Putamen (tissue), 1 donor: ENCODE results near the gene SLC35D1.
"Not testable (repeated sequence)": the region's sequence is repeated elsewhere in the genome, so short reads cannot be mapped to it uniquely, and the experiment has no call there.

Source experiments
- DNase-seq: peaks from one replicate; pipeline ENCODE4 v3.0.0-alpha.2; 2016; ENCODE audit warnings: low spot score

Gene SLC35D1

DNA sequence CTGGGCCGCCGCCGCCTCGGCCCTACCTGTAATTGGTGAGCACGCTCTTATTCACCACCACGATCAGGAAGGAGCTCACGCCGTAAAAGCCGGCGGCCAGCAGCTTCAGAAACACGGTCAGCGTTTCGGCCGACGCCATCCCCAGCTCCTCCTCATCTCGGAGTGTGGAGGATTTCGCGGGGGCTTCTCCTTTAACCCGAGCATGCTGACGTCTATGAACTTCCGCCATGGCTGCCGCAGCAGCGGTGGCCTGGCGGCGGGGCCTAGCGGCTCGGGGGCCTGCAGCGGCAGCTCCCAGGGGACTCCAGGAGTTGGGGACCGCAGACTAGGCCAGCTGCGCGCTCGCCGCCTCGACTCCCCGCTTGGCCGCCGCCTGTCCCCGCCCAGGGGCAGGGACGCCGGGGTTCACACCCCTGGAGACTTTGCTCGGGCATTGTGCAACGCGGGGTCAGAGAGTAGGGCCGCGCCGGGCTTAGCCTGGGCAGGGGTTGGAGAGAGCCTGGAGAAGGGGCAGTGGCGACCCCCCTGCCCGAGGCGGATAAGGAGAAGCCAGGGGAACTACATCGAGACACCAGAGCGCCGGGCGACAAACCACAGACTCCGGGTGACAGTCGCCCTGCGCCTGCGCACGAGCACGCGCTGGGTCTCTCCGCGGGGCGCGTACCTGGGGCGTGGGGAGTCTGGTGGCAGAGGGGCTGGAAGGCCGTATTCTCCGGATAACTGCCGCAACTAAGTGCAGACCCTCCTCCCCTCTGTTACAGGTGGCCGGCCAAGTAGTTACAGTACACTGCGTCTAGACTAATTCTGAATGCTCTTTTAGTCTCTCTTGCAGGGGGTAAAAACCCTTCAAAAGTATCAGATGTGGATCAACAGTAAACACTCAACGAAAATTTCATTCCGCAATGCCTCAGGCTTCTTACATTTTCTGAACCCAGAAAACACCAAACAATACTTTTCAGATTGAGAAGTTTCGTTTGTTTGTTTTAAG is at the start of gene SLC35D1:
SLC35D1 (minus strand) TSS at position 364 of the 988 bp plus-strand sequence; CDS start at position 229, 135 bp downstream.
- peak; percentile 88 for DNase-seq

DNA sequence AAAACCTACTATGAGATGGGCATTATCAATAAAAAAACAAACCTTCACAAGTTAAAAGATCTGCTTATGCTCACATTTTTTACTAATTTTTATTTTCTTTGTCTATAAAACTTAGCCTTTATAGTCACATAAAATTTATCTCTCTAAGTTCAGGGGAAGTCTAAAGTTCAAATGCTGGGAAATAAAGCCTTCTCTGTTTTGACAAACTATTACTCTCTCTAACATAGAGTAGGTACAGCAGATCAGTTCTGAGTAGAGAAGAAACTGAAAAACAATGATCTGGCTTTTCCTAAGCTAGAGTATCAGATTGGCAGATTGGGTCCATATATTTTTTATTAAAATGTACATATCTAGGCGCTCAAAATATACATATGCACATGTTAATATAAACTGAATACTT is 49.6 kb upstream of the SLC35D1 start:
- no peak for DNase-seq

DNA sequence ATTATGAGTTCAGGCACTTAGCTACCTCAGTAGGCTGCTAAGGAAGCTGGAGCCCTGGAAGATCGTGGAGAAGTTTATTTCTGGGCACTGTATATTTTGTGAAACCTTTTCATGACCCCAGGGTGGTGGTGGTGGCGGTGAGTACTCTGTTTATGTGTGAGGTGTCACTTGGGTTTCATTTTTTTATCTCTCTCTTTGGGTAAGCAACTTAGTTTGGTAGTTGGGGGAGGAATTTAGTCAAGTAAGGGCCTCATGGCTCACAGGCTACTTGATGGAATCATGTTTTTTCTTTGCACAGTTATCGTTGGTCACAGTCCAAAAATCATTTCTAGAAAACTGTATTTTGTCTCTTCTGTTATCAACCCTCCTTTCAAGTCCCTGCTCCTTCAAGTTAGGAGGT is 46.9 kb upstream of the SLC35D1 start:
- DNase-seq = no peak

- DNase-seq = no peak
These were observed 43.4 kb upstream of the SLC35D1 start for GRCh38 chr1:67097305-67097704.

GRCh38 chr1:67094191-67094590 is 40.2 kb upstream of the SLC35D1 start:
- DNase-seq = no peak

DNA sequence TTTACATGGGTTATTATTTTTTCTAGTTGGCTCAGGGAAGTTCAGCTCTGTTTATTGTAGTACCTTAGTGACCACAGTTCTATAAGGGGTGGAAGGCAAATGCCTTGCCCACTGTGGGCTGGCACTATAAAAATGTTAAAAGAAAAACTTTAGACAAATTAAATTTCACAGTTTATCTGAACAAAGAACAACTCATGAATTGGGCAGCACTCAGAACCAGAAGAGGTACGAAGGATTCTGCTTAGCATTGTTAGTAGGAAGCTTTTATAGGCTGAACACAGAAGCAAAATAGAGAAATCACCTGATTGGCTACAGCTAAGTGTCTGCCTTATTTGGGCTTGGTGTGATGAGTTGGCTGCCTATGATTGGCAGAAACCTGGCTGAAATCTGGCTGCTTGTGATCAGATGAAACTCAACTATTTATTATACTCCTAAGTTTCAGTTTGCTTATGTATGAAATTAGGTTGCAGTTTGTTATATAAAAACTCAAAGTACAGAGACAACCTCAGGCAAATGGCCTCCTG is 35.8 kb upstream of the SLC35D1 start:
- DNase-seq = no peak

GRCh38 chr1:67088440-67088839 is 34.5 kb upstream of the SLC35D1 start:
- no peak for DNase-seq

DNA sequence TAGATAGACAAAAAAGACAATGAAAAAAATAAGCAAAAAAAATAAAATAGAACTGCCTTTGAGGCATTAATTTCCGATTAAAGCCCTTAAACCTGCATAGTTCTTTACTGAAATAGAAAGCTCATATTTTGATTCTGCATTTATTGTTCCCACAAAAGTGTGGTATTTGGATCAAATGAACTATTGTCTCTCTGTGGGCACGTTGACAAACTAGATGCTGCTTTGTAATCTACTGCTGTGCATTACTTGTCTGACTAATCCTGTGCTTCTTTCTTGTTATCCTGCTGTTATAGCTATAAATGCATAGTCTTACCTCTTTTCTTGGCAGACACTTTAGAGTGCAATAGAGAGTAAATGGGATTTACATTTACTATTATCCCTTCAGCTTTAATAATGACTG is 31.4 kb upstream of the SLC35D1 start:
- no peak for DNase-seq

DNA sequence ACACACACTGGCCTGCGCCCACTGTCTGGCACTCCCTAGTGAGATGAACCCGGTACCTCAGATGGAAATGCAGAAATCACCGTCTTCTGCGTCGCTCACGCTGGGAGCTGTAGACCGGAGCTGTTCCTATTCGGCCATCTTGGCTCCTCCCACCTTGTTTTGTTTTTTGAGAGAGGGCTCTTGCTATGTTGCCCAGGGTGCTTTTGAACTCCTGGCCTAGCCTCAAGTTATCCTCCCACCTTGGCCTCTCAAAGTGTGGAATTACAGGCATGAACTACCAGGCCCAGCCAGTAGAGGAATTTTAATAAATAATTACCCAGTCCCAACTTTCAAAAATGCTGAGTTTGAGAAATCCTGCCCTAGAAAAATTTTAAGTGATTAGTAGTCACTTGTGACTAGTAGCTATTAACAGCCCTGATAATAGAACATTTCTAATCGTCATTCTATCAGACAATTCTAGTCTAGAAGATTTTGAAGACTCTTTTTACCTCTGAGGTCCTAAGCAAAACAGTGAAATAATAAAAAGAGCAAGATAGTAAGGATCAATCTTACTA is 30.9 kb upstream of the SLC35D1 start:
- no peak for DNase-seq

GRCh38 chr1:67078291-67078690 is 24.3 kb upstream of the SLC35D1 start:
- DNase-seq = no peak

GRCh38 chr1:67077593-67077992 is 23.6 kb upstream of the SLC35D1 start:
- no peak for DNase-seq

- no peak for DNase-seq
These were observed 18.8 kb upstream of the SLC35D1 start for GRCh38 chr1:67072749-67073148.

DNA sequence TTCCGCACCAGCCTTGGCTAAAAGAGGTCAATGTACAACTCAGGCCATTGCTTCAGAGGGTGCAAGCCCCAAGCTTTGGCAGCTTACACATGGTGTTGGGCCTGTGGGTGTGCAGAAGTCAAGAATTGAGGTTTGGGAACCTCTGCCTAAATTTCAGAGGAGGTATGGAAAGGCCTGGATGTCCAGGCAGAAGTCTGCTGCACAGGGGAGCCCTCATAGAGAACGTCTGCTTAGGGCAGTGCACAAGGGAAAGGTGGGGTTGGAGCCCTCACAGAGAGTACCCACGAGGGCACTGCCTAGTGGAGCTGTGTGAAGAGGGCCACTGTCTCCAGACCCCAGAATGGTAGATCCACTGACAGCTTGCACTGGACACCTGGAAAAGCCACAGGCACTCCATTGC is 13.7 kb upstream of the SLC35D1 start:
- not testable (repeated sequence) for DNase-seq

- no peak for DNase-seq
These were observed 8.5 kb upstream of the SLC35D1 start for GRCh38 chr1:67062412-67062811.

GRCh38 chr1:67061266-67061665 is 7.3 kb upstream of the SLC35D1 start:
- no peak for DNase-seq

DNA sequence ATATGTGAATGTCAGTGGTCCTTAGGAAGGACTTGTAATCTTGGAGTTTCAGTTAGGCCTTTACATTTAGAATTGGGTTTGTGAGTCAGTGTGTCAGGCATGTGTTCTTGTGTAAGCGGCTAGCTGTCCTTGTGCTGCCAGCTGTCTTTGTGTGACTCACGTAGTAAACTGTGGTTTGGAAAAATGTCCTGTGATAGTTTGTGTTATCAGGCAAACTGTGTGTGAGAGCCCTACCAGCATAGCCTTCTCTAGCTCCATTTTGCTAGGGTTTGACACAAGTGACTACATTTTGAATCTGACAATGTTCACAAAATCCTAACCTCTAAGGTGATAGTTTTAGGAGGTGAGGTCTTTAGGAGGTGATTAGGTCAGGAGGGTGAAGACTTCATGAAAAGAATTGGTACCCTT is 6.9 kb upstream of the SLC35D1 start:
- DNase-seq = no peak

DNA sequence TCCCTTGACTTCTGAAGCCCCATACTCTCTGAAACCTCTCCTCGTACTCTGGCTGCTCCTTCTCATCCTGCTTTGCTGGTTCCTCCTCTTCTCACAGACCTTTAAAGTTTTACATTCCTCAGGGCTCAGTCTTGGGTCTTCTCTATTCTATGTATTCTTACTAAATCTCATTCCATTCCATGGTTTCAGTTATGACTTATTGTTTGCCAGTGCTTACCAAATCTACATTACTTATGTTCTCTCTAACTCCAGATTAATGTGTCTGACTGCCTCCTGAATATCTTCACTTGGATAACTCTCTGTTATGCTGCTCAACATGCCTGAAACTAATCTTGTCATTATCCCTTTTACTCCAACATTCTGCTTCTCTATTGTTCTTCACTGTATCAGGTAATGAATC is 5.4 kb upstream of the SLC35D1 start:
- no peak for DNase-seq

- no peak for DNase-seq
These were observed 4.8 kb upstream of the SLC35D1 start for GRCh38 chr1:67058761-67059160.

DNA sequence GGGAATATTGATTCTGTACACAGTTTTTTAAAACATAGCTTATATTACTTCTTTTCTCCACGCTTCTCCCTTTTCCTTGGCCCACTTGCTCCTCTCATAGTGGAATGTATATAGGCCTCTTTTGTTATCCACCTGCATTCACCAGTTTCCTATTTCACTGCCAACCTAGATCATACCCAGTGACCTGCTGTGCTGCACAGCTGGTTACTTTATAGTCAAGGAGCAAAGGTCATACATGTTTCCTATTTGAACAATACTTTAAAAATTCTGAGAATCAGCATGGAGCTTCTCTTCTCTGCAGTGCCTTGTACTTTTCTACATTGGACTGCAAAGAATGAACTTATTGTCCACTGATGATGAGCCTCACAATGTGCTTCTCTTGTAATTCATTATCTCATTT is 4.3 kb upstream of the SLC35D1 start:
- no peak for DNase-seq

DNA sequence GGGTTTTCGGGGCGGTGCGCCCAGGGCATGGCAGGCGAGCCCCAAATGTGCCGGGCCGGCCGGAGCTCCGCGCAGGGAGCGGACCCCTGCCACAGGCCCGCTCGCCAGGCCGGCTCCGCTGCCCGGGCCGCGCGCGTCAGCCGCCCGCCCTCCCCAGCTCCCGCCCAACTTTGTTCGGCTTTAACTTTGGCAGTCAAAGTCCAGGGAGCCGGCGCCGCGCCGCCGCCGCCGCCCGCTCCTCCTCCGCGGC is 488 bp downstream of the SLC35D1 start:
- no peak for DNase-seq

GRCh38 chr1:67052741-67053534 is 1.0 kb downstream of the SLC35D1 start:
- peak; percentile 31 for DNase-seq

DNA sequence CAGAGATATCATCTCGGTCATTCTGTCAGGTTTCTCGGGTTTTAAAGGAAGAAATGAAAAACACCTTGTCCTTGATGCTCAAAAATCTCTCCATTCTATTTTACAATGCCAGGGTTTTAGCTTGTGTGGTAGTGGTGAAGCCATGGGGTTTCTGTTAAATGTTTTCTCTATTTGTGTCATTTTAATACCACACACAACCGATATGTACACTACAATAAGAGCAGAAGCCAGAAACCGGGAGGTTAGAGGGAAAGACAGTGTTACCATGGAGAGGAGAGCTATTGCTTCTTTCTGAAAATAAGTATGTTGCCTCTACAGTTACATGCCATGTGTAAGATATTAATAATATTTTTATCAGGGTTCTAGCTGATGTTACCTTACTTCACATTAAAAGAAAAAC is 2.8 kb downstream of the SLC35D1 start:
- no peak for DNase-seq
